GM18868 (cell line): ENCODE data around the gene ANKRD34A.

ENCODE experiments used
- ATAC-seq: cut with Tn5 transposase; IDR thresholded peaks from one replicate; pipeline ENCODE4 v1.9.1; 2021; ENCODE audit warnings: mild to moderate bottlenecking, moderate library complexity; ENCODE audit not compliant: unreplicated experiment

The ANKRD34A gene

GRCh38 chr1:145974721-145975120, 10.3 kb upstream of the ANKRD34A start:
- no peak for ATAC-seq

GRCh38 chr1:145972580-145972979, 8.2 kb upstream of the ANKRD34A start:
- no peak for ATAC-seq

GRCh38 chr1:145967288-145967687, 2.9 kb upstream of the ANKRD34A start:
- ATAC-seq = no peak

- ATAC-seq = no peak
Observed at GRCh38 chr1:145965119-145965744, 857 bp upstream of the ANKRD34A start.

GRCh38 chr1:145963265-145964019, 933 bp downstream of the ANKRD34A start:
- ATAC-seq = no peak

GRCh38 chr1:145962157-145963102, 1.9 kb downstream of the ANKRD34A start:
- no peak for ATAC-seq

- ATAC-seq = no peak
Observed at GRCh38 chr1:145961425-145962156, 2.8 kb downstream of the ANKRD34A start.

GRCh38 chr1:145961109-145961424, 3.3 kb downstream of the ANKRD34A start:
- ATAC-seq = no peak

GRCh38 chr1:145960468-145961108, 3.8 kb downstream of the ANKRD34A start:
- no peak for ATAC-seq

- ATAC-seq = no peak
Observed at GRCh38 chr1:145959957-145960467, 4.4 kb downstream of the ANKRD34A start.

GRCh38 chr1:145959333-145959732, 5.0 kb downstream of the ANKRD34A start:
- ATAC-seq = no peak

GRCh38 chr1:145958734-145959133, 5.6 kb downstream of the ANKRD34A start:
- ATAC-seq = no peak

GRCh38 chr1:145957443-145958319, 6.7 kb downstream of the ANKRD34A start, which contains the start of gene LIX1L:
LIX1L (minus strand) TSS chr1:145958017; CDS start chr1:145957927, 90 bp downstream.
- peak; percentile 86 for ATAC-seq

- ATAC-seq = no peak
Observed at GRCh38 chr1:145956781-145957442, 7.5 kb downstream of the ANKRD34A start.

- no peak for ATAC-seq
Observed at GRCh38 chr1:145956361-145956760, 8.0 kb downstream of the ANKRD34A start.

GRCh38 chr1:145955436-145955835, 8.9 kb downstream of the ANKRD34A start:
- ATAC-seq = no peak

GRCh38 chr1:145953861-145954260, 10.5 kb downstream of the ANKRD34A start:
- no peak for ATAC-seq

GRCh38 chr1:145952903-145953302, 11.5 kb downstream of the ANKRD34A start:
- no peak for ATAC-seq

- no peak for ATAC-seq
Observed at GRCh38 chr1:145951526-145951925, 12.8 kb downstream of the ANKRD34A start.
